ENCODE data around the gene MCM3. TPM values are rescaled to one million over a fixed set of nuclear protein-coding genes. Genes with fewer than 3 reads are reported as not detected.

Gene MCM3
- total RNA-seq, 1 donor from 2014 or later = 71.4 TPM

GRCh38 chr6:52328303-52328662, 43.7 kb upstream of the MCM3 start:
- H3K36me3 Mint-ChIP-seq = no peaks in the 10 kb centered on the region
- H3K27ac Mint-ChIP-seq = no peak overlapping the region
- peaks cover 7% of the 10 kb centered on the region for H3K27me3 Mint-ChIP-seq (ENCODE audit: low read depth)
- DNase-seq (ENCODE audit: low spot score in 2 of 2, unreplicated experiment in 2 of 2) = no peak
- no peak for TF ChIP-seq CTCF (IDR thresholded peaks at IDR 0.05; ENCODE audit: unreplicated experiment)
- H3K4me3 Mint-ChIP-seq = no peak overlapping the region
- H3K9me3 Mint-ChIP-seq = no peaks in the 10 kb centered on the region
- H3K4me1 Mint-ChIP-seq = peaks cover 50% of the 10 kb centered on the region

GRCh38 chr6:52326540-52327364, 42.2 kb upstream of the MCM3 start:
- Mint-ChIP-seq H3K27me3 (ENCODE audit: low read depth) (peaks cover 7% of the 10 kb centered on the region), H3K36me3 (no peaks in the 10 kb centered on the region), H3K4me1 (peaks cover 52% of the 10 kb centered on the region), H3K9me3 (no peaks in the 10 kb centered on the region), H3K27ac (no peak overlapping the region), H3K4me3 (no peak overlapping the region)
- no peak for DNase-seq (ENCODE audit: low spot score in 2 of 2, unreplicated experiment in 2 of 2)
- TF ChIP-seq CTCF (IDR thresholded peaks at IDR 0.05; ENCODE audit: unreplicated experiment) = no peak

DNA sequence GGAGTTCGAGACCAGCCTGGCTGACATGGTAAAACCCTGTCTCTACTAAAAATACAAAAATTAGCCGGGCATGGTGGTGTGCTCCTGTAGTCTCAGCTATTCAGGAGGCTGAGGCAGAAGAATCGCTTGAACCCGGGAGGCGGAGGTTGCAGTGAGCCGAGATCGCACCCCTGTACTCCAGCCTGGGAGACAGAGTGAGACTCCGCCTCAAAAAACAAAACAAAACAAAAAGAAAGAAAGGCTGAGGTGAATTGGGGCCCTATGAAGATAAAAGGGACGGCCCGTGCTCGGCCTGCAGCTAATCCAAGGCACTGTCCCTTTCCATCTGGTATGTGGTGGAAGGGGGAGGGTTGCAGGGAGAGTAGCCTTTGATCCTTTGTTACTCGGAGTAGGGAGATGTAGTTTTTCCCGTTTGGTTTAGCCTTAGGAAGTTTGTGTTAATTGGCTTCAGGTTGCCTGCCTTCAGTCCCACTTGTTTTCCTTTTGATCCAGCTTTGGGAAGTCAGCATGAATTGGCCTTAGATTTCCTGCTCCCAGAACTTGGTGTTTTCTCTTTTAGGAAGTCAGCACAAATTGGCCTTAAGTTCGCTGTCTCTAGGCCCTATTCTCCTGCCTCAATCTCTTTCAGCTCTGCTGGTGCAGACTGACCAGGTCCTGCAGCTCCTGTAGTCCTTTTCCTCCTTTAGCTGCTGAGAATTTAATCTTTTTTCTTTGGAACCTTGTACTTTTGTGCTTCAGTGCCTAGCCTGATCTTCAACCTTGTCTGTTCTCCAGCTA, 41.3 kb upstream of the MCM3 start:
- no peak for DNase-seq (ENCODE audit: low spot score in 2 of 2, unreplicated experiment in 2 of 2)
- Mint-ChIP-seq H3K36me3 (no peaks in the 10 kb centered on the region), H3K27ac (peak overlapping the region; percentile 41), H3K9me3 (no peaks in the 10 kb centered on the region), H3K27me3 (ENCODE audit: low read depth) (peaks cover 7% of the 10 kb centered on the region), H3K4me3 (no peak overlapping the region), H3K4me1 (peaks cover 54% of the 10 kb centered on the region)
- no peak for TF ChIP-seq CTCF (IDR thresholded peaks at IDR 0.05; ENCODE audit: unreplicated experiment)

GRCh38 chr6:52324189-52324588, 39.6 kb upstream of the MCM3 start:
- no peak for DNase-seq (ENCODE audit: low spot score in 2 of 2, unreplicated experiment in 2 of 2)
- Mint-ChIP-seq H3K9me3 (no peaks in the 10 kb centered on the region), H3K27ac (no peak overlapping the region), H3K4me1 (peaks cover 57% of the 10 kb centered on the region), H3K4me3 (no peak overlapping the region), H3K27me3 (ENCODE audit: low read depth) (peaks cover 7% of the 10 kb centered on the region), H3K36me3 (no peaks in the 10 kb centered on the region)
- no peak for TF ChIP-seq CTCF (IDR thresholded peaks at IDR 0.05; ENCODE audit: unreplicated experiment)

GRCh38 chr6:52317841-52318581, 33.5 kb upstream of the MCM3 start:
- Mint-ChIP-seq H3K27ac (no peak overlapping the region), H3K9me3 (no peaks in the 10 kb centered on the region), H3K27me3 (ENCODE audit: low read depth) (no peaks in the 10 kb centered on the region), H3K36me3 (no peaks in the 10 kb centered on the region), H3K4me3 (no peak overlapping the region), H3K4me1 (peaks cover 39% of the 10 kb centered on the region)
- TF ChIP-seq CTCF (IDR thresholded peaks at IDR 0.05; ENCODE audit: unreplicated experiment) = no peak
- DNase-seq (ENCODE audit: low spot score in 2 of 2, unreplicated experiment in 2 of 2) = no peak
